A549 (cell line): Measurements from ENCODE around the gene HOXA7. TPM values are rescaled to one million over a fixed set of nuclear protein-coding genes. Genes with fewer than 3 reads are reported as not detected.

Source experiments
- ATAC-seq, 2 experiments: fragments of 200-7000 bp in 1 of 2; fragments of >200 bp in 1 of 2; cut with Nextera tagmentation in 1 of 2; cut with Tn5 transposase in 1 of 2; 3 replicates each; pipeline versions ENCODE4 v1.8.0 to v1.9.1; 2018 to 2020; ENCODE audit warnings: mild to moderate bottlenecking in 1 of 2, moderate library complexity in 1 of 2
- CTCF ChIA-PET: fragments of 300-600 bp; sonication (Branson Sonifier 250); formaldehyde crosslinking; extraction: SDS; loops from one replicate; lab custom pipeline; 2021; ENCODE audit warnings: antibody characterized with exemption, inconsistent platforms; lab: Yijun Ruan, JAX
- POLR2A ChIA-PET: fragments of 350-600 bp; formaldehyde crosslinking; extraction: SDS; loops from one replicate; lab custom pipeline; 2021; ENCODE audit warnings: antibody characterized with exemption, inconsistent platforms; lab: Yijun Ruan, JAX
- DNase-seq, 2 experiments: peaks; one replicate each; pipeline versions ENCODE4 v3.0.0 to v3.0.0-alpha.2; 2011 to 2016; ENCODE audit warnings: low read depth in 1 of 2, low spot score in 1 of 2
- FAIRE-seq: peaks from 2 replicates; lab custom pipeline; 2011; peaks lifted over from hg19 to GRCh38; lab: Jason Lieb, UNC
- H3K27ac ChIP-seq, 2 experiments: fragments of >200 bp; sonication (Bioruptor Twin); formaldehyde crosslinking; 3 replicates each; pipeline ENCODE4 v1.5.1; 2016 to 2017
- H3K4me1 ChIP-seq: fragments of >200 bp; sonication (Bioruptor Twin); formaldehyde crosslinking; 3 replicates; pipeline ENCODE4 v1.6.1; 2016
- H3K4me2 ChIP-seq: fragments of >200 bp; sonication (Bioruptor Twin); formaldehyde crosslinking; 3 replicates; pipeline ENCODE4 v1.6.1; 2016
- H3K4me3 ChIP-seq: fragments of >200 bp; sonication (Bioruptor Twin); formaldehyde crosslinking; 3 replicates; pipeline ENCODE4 v1.5.1; 2016
- H3K9me3 ChIP-seq: fragments of >200 bp; sonication (Bioruptor Twin); formaldehyde crosslinking; 3 replicates; pipeline ENCODE4 v1.6.1; 2016
- CEBPB ChIP-seq, 2 experiments: fragments of >200 bp in 1 of 2; sonication (Bioruptor Twin) in 1 of 2; formaldehyde crosslinking in 1 of 2; IDR thresholded peaks; 2 replicates each; pipeline ENCODE4 v1.6.1; 2012 to 2016
- EHF ChIP-seq: fragments of 250-450 bp; sonication (Bioruptor Pico); IDR thresholded peaks from 2 replicates; pipeline ENCODE4 v1.5.0; 2020; ENCODE audit warnings: mild to moderate bottlenecking
- ESRRA ChIP-seq: fragments of 150-350 bp; IDR thresholded peaks from 2 replicates; pipeline ENCODE4 v1.6.1; 2014; ENCODE audit warnings: mild to moderate bottlenecking, low read length, borderline replicate concordance
- FOSL2 ChIP-seq, 2 experiments: fragments of 450-650 bp in 1 of 2; fragments of >200 bp in 1 of 2; sonication (Bioruptor Twin) in 1 of 2; formaldehyde crosslinking; IDR thresholded peaks; 2 replicates each; pipeline versions ENCODE4 v1.5.0 to v1.6.1; 2016 to 2020; ENCODE audit warnings: mild to moderate bottlenecking in 1 of 2, moderate library complexity in 1 of 2
- HDAC2 ChIP-seq: fragments of 200-600 bp; sonication (generic); IDR thresholded peaks from 2 replicates; pipeline ENCODE4 v1.6.1; 2016
- HOXB5 ChIP-seq: fragments of 250-450 bp; sonication (Bioruptor Pico); IDR thresholded peaks from 2 replicates; pipeline ENCODE4 v1.5.0; 2020; ENCODE audit warnings: mild to moderate bottlenecking, moderate library complexity
- JUN ChIP-seq, 2 experiments: fragments of >200 bp; sonication (Bioruptor Twin); formaldehyde crosslinking; IDR thresholded peaks; 2 replicates in 1 of 2; 3 replicates in 1 of 2; pipeline ENCODE4 v1.6.1; 2016 to 2017
- MYC ChIP-seq: IDR thresholded peaks from 2 replicates; pipeline ENCODE4 v1.6.1; 2012; ENCODE audit warnings: mild to moderate bottlenecking, inconsistent platforms, low read length, improper control_type of control experiment, borderline replicate concordance
- POLR2AphosphoS2 ChIP-seq: conservative IDR thresholded peaks from 2 replicates; pipeline ENCODE4 v1.6.1; 2012; ENCODE audit warnings: low read length, improper control_type of control experiment, inconsistent platforms
- RAD21 ChIP-seq, 2 experiments: fragments of >200 bp in 1 of 2; sonication (Bioruptor Twin) in 1 of 2; formaldehyde crosslinking in 1 of 2; IDR thresholded peaks in 1 of 2; conservative IDR thresholded peaks in 1 of 2; 2 replicates in 1 of 2; 3 replicates in 1 of 2; pipeline ENCODE4 v1.6.1; 2012 to 2018; ENCODE audit warnings: inconsistent platforms in 1 of 2
- RARB ChIP-seq: fragments of 250-450 bp; sonication (Bioruptor Pico); IDR thresholded peaks from 2 replicates; pipeline ENCODE4 v1.8.0; 2021; ENCODE audit warnings: mild to moderate bottlenecking, moderate library complexity
- RFX5 ChIP-seq: fragments of 450-650 bp; IDR thresholded peaks from 2 replicates; pipeline ENCODE4 v1.7.1; 2014; ENCODE audit warnings: antibody characterized with exemption, mild to moderate bottlenecking, moderate library complexity
- RNF2 ChIP-seq: fragments of 200-600 bp; sonication (generic); IDR thresholded peaks from 2 replicates; pipeline ENCODE4 v1.6.1; 2016; ENCODE audit warnings: low read depth, mild to moderate bottlenecking, antibody characterized with exemption, moderate library complexity, borderline replicate concordance
- SMC3 ChIP-seq: fragments of >200 bp; sonication (Bioruptor Twin); formaldehyde crosslinking; IDR thresholded peaks from 3 replicates; pipeline ENCODE4 v1.6.1; 2018; ENCODE audit warnings: inconsistent platforms
- WGBS: methylation state at CpG from one replicate; pipeline ENCODE4 v1.1.6; 2017; ENCODE audit errors: missing lambda C conversion rate; 5-methylcytosine and 5-hydroxymethylcytosine counted together
- polyA plus RNA-seq, 4 experiments: library from polyadenylated mRNA; depleted of rRNA in 3 of 4; stranded (reverse); fragments of >200 nt; fragmentation: RNase III in 1 of 4; extraction: RNeasy Plus Mini Kit Qiagen cat#74134 plus additional on column Dnase treatment in 1 of 4; gene quantifications; 2 replicates in 3 of 4; 3 replicates in 1 of 4; pipeline ENCODE4 v1.2.3, GENCODE V29; 2011 to 2017
- TF ChIP-seq, protein P1 (sequence below): fragments of >200 bp; sonication (Bioruptor Twin); formaldehyde crosslinking; IDR thresholded peaks from 3 replicates; pipeline ENCODE4 v1.5.1; 2016
- TF ChIP-seq, protein P2 (sequence below): fragments of >200 bp; sonication (Bioruptor Twin); formaldehyde crosslinking; IDR thresholded peaks from 3 replicates; pipeline ENCODE4 v1.6.1; 2016
- TF ChIP-seq, protein P3 (sequence below): IDR thresholded peaks from 2 replicates; pipeline ENCODE4 v1.6.1; 2012
- TF ChIP-seq, protein P4 (sequence below): fragments of 450-650 bp; IDR thresholded peaks from 2 replicates; pipeline ENCODE4 v1.6.1; 2014; ENCODE audit warnings: antibody characterized with exemption

Gene HOXA7
- polyA plus RNA-seq, 2 of the 4 experiments (the other 2 are of a cell fraction), result 4.1 to 4.8 TPM

DNA sequence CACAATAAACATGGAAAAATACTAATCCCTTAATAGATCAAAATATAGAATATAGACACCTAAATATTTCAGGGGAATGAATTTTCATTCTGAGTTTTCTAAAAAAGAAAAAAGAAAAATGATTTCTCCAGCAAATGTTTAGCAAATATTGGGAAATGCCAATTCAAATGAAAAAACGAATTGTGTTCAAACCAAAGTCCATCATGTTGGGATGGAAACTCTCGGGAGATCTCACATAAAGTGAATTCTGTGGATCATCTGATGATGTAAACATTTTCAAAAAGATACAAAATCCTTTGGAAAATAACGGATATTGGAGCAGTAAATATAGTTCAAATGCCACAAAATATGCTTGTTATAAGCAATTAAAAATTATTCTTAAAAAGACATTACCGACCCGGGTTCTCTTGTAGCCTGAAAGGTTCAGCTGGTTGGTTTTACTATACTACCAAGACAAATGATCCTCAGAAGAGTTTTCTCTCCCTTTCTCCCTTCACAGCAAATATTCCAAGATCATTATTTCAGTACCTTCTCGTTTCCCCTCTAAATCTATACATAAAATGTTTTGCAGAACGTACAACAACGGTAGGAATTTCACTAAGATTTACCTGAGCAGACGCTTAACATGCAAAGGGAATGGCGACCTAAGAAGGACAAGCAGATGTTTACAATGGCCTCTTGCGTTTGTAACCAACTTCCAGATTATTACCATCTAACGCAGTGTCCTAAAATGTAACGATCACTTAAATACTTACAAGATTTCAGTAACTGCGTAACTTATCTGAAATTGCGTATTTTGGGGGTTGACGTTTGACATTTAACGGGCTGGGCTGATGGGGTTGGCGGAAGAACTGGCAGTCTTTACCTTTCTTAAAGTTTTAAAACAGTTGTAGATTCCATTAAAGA, 40.9 kb upstream of the HOXA7 start:
- peak overlapping the region; percentile 16; the same call in 1 of the 3 replicates for H3K4me2 ChIP-seq
- H3K4me1 ChIP-seq, result peaks cover 15% of the 10 kb centered on the region
- no peak overlapping the region for H3K4me3 ChIP-seq
- TF ChIP-seq POLR2AphosphoS2, result no peak
- TF ChIP-seq HOXB5 (CRISPR knock-in tag), result peak; percentile 100
- no peak for TF ChIP-seq RFX5
- TF ChIP-seq EHF (CRISPR knock-in tag), result 0 out of 2 replicates have a peak, but pooled peaks have one; percentile 40
- TF ChIP-seq, all 56 proteins: peak for 2
- DNase-seq (no peak), FAIRE-seq (no peak), ATAC-seq (no peak)
- Histone ChIP-seq H3K9me3 (no peaks in the 10 kb centered on the region), H3K27ac (no peak overlapping the region)
- ChIA-PET POLR2A (no interaction called here), CTCF (interaction anchor here (1.7 to 4.2 kb wide), 7 partner anchors 13 to 844 kb away, joined by 4 to 33 read pairs (median 17); no protein-coding TSS in a partner anchor)
- 88% methylated on average over 18 of the region's 18 CpGs for WGBS

DNA sequence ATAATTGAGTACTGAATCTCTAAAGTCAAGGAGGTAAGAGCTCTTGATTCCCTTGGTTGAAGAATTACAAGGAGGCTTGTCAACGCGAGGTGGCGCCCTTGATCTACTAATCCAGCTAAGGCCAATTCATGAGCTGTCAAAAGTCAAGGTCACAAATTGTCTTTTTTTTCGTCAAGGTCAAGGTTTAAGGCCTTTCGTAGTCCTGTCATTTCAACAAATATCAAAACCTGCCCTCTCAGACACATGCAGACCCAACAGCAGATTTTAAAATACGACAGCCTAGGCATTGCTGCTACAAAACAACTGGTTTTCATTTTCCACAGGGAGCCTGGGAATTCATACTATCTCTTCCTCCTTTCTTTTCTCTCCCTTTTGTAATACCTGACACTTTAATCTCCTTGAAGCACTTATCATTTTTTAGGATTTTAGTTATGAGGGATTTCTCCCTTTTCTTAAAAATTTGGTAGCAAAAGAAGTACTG, 39.9 kb upstream of the HOXA7 start:
- peak; percentile 58 to 79 for DNase-seq
- Histone ChIP-seq H3K4me3 (no peak overlapping the region), H3K27ac (no peak overlapping the region), H3K4me2 (peak overlapping the region; percentile 36; the same call in 2 of the 3 replicates), H3K9me3 (no peaks in the 10 kb centered on the region), H3K4me1 (peaks cover 15% of the 10 kb centered on the region)
- peak; percentile 59 for FAIRE-seq
- ATAC-seq, result no peak
- WGBS, result 5% methylated on average over 6 of the region's 6 CpGs
- TF ChIP-seq CEBPB (IDR thresholded peaks at IDR 0.05) (no peak), RNF2 (no peak), SMC3 (peak; percentile 89), RAD21 (conservative IDR thresholded peaks at IDR 0.05 in 1 of 2, IDR thresholded peaks at IDR 0.05 in 1 of 2) (peak; percentile 97 to 98), RARB (CRISPR knock-in tag) (no peak), ESRRA (peak; percentile 96)
- TF ChIP-seq, protein P1, sequence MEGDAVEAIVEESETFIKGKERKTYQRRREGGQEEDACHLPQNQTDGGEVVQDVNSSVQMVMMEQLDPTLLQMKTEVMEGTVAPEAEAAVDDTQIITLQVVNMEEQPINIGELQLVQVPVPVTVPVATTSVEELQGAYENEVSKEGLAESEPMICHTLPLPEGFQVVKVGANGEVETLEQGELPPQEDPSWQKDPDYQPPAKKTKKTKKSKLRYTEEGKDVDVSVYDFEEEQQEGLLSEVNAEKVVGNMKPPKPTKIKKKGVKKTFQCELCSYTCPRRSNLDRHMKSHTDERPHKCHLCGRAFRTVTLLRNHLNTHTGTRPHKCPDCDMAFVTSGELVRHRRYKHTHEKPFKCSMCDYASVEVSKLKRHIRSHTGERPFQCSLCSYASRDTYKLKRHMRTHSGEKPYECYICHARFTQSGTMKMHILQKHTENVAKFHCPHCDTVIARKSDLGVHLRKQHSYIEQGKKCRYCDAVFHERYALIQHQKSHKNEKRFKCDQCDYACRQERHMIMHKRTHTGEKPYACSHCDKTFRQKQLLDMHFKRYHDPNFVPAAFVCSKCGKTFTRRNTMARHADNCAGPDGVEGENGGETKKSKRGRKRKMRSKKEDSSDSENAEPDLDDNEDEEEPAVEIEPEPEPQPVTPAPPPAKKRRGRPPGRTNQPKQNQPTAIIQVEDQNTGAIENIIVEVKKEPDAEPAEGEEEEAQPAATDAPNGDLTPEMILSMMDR, result peak; percentile 96
- ChIA-PET POLR2A (interaction anchor here (1.1 kb wide), 1 partner anchor 725 kb away, joined by 6 read pairs; no protein-coding TSS in a partner anchor), CTCF (interaction anchor here (0.5 to 4.8 kb wide), 54 partner anchors 10 to 900 kb away, joined by 3 to 58 read pairs (median 4); partner anchors contain the start of genes HIBADH, HOXA11 and TAX1BP1)

DNA sequence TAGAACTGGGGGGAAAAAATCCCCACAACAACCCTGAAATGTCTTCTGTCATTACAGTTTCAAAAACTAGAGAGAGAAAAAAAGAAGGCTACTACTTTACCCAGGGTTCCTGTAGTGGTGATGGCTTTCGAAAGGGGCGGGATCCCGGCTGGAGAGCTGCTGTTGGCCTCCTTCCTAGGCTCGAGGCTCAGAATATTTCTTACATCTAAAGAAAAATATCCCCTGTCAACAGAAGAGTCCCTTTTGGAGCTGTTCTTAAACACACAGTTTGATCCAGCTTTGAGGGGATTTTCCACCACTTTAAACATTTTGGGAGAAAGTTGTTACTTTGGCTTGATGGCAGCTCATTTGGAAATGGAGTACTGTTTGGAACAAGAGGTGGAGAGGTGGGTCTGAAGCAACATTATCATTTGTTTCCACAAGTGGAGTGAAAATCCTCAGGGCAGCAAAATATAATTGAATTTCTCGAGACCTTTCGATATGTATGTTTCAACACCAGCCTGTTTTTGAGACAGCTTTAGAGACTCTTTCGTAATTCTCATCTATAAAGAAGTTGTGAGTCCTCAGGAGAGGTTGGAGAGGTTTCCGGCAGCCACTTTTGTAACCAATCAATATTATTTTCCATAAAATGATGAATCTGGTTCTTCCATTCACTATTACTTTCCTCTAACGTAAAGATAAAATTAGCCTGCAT, 38.4 kb upstream of the HOXA7 start:
- TF ChIP-seq JUN (IDR thresholded peaks at IDR 0.05) (no peak), MYC (no peak), HDAC2 (no peak), FOSL2 (IDR thresholded peaks at IDR 0.05) (no peak), FOSL2 (CRISPR knock-in tag; IDR thresholded peaks at IDR 0.05) (no peak)
- TF ChIP-seq, protein P2, sequence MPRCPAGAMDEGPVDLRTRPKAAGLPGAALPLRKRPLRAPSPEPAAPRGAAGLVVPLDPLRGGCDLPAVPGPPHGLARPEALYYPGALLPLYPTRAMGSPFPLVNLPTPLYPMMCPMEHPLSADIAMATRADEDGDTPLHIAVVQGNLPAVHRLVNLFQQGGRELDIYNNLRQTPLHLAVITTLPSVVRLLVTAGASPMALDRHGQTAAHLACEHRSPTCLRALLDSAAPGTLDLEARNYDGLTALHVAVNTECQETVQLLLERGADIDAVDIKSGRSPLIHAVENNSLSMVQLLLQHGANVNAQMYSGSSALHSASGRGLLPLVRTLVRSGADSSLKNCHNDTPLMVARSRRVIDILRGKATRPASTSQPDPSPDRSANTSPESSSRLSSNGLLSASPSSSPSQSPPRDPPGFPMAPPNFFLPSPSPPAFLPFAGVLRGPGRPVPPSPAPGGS, result no peak
- TF ChIP-seq, protein P3, sequence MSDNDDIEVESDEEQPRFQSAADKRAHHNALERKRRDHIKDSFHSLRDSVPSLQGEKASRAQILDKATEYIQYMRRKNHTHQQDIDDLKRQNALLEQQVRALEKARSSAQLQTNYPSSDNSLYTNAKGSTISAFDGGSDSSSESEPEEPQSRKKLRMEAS, result no peak
- TF ChIP-seq, protein P4, sequence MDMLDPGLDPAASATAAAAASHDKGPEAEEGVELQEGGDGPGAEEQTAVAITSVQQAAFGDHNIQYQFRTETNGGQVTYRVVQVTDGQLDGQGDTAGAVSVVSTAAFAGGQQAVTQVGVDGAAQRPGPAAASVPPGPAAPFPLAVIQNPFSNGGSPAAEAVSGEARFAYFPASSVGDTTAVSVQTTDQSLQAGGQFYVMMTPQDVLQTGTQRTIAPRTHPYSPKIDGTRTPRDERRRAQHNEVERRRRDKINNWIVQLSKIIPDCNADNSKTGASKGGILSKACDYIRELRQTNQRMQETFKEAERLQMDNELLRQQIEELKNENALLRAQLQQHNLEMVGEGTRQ, result no peak
- TF ChIP-seq, all 56 proteins: peak for 0
- POLR2A ChIA-PET, result no interaction called here
- CTCF ChIA-PET, result interaction anchor here (1.2 to 4.8 kb wide), 18 partner anchors 13 to 901 kb away, joined by 3 to 58 read pairs (median 6); partner anchors contain the start of gene TAX1BP1
- Histone ChIP-seq H3K4me1 (peaks cover 9% of the 10 kb centered on the region; the same call in 1 of the 3 replicates), H3K9me3 (no peaks in the 10 kb centered on the region), H3K4me2 (no peak overlapping the region), H3K27ac (no peak overlapping the region), H3K4me3 (no peak overlapping the region)
- no peak for FAIRE-seq
- whole genome bisulfite sequencing, result 84% methylated on average over 9 of the region's 9 CpGs
- ATAC-seq, result no peak
- DNase-seq, result no peak
